ENCODE measurements around the gene TERB1. TPM values are rescaled to one million over a fixed set of nuclear protein-coding genes. Genes with fewer than 3 reads are reported as not detected.

The TERB1 gene
- total and polyA plus RNA-seq, 2 of the 13 experiments (the other 11 are each of a cell fraction or from before 2014, with no cell fraction given), result not detected

DNA sequence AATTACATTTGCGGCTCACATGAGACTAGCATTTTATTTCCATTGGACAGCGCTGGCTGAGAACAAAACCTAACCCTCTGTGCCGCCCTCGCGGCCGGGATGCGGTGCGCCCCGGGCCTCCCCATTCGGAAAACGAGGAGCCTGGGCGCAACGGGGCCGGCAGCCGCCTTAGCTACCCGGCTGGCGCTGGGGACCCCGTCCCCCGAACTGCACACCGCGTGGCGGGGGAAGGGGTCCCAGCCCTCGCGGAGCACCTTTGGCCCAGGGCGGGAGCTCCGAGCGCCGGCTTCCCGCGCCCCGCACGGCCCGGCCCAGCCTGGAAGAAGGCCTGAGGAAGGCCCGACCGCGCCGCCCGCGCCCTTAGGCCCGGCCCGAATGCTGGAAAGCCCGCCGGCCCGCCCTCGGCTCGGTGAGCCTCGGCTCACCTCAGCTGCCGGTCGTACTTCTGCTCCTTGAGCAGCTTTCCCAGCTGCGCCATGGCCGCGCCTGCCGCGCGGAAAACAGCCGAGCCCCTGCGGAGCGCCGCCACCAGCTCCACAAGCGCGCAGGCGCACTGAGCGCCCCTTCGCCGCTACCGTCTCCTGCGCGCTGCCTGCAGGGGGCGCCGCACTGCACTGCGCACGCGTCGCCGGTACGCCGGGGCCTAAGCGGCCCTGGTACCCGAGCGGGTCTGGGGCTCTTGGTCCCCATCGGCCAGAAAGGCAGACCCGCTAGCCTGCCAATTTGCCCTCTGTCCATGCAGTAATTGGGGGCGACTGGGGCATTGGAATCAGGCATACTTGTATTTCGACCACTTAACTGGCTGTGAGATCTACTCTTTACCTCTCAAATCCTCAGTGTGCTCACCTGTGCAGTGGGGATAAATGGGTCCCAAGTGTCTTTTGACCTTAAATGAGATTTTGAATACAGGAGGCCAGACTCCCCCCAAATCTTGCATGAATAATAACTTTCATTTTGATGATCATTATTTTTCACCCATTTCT, 29.3 kb upstream of the TERB1 start, which contains the start of gene NAE1 (continued):
- TF ChIP-seq HMGXB3 (CRISPR knock-in tag; IDR thresholded peaks at IDR 0.05; ENCODE audit: borderline replicate concordance), result no peak
- peak; percentile 96 for TF ChIP-seq ZNF501 (CRISPR knock-in tag; IDR thresholded peaks at IDR 0.05)
- TF ChIP-seq ZNF263 (CRISPR knock-in tag; IDR thresholded peaks at IDR 0.05), result peak; percentile 84
- TF ChIP-seq, protein P1, sequence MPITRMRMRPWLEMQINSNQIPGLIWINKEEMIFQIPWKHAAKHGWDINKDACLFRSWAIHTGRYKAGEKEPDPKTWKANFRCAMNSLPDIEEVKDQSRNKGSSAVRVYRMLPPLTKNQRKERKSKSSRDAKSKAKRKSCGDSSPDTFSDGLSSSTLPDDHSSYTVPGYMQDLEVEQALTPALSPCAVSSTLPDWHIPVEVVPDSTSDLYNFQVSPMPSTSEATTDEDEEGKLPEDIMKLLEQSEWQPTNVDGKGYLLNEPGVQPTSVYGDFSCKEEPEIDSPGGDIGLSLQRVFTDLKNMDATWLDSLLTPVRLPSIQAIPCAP (CRISPR knock-in tag; IDR thresholded peaks at IDR 0.05; ENCODE audit: low read depth), result no peak
- 0 out of 2 replicates have a peak, but pooled peaks have one; percentile 84 for TF ChIP-seq ZFYVE20 (CRISPR knock-in tag; IDR thresholded peaks at IDR 0.05; ENCODE audit: borderline replicate concordance, low read depth)
- TF ChIP-seq ZNF335 (CRISPR knock-in tag; IDR thresholded peaks at IDR 0.05), result peak; percentile 59; the same call in 1 of the 2 replicates
- no peak; the same call in 1 of the 2 replicates for TF ChIP-seq FOXK1 (CRISPR knock-in tag; IDR thresholded peaks at IDR 0.05; ENCODE audit: borderline replicate concordance, low read depth)
- no peak for TF ChIP-seq SP1 (IDR thresholded peaks at IDR 0.05)
- TF ChIP-seq SP1 (CRISPR knock-in tag; IDR thresholded peaks at IDR 0.05), result peak; percentile 52; the same call in 1 of the 2 replicates
- no peak for TF ChIP-seq MTA3 (CRISPR knock-in tag; IDR thresholded peaks at IDR 0.05)
- TF ChIP-seq ZMAT5 (CRISPR knock-in tag; IDR thresholded peaks at IDR 0.05; ENCODE audit: borderline replicate concordance, low read depth), result no peak
- 0 out of 2 replicates have a peak, but pooled peaks have one; percentile 9 for TF ChIP-seq RARA (CRISPR knock-in tag; IDR thresholded peaks at IDR 0.05)
- 0 out of 2 replicates have a peak, but pooled peaks have one; percentile 31 for TF ChIP-seq PHF21A (CRISPR knock-in tag; IDR thresholded peaks at IDR 0.05)
- peak; percentile 62; the same call in 1 of the 2 replicates for TF ChIP-seq ZSCAN25 (CRISPR knock-in tag; IDR thresholded peaks at IDR 0.05)
- no peak for TF ChIP-seq ATF6 (CRISPR knock-in tag; conservative IDR thresholded peaks at IDR 0.05)
- TF ChIP-seq ZNF326 (CRISPR knock-in tag; IDR thresholded peaks at IDR 0.05; ENCODE audit: borderline replicate concordance), result no peak
- TF ChIP-seq HOXA9 (CRISPR knock-in tag; IDR thresholded peaks at IDR 0.05; ENCODE audit: borderline replicate concordance), result no peak
- peak; percentile 90 for TF ChIP-seq ZNF552 (CRISPR knock-in tag; IDR thresholded peaks at IDR 0.05; ENCODE audit: borderline replicate concordance)
- TF ChIP-seq ZFP41 (CRISPR knock-in tag; IDR thresholded peaks at IDR 0.05; ENCODE audit: borderline replicate concordance), result no peak
- TF ChIP-seq ZNF235 (CRISPR knock-in tag; IDR thresholded peaks at IDR 0.05; ENCODE audit: borderline replicate concordance), result peak; percentile 99
- peak; percentile 89 for TF ChIP-seq ZNF205 (CRISPR knock-in tag; IDR thresholded peaks at IDR 0.05)
